Liver (tissue), 3 donors: Measurements from ENCODE around the gene KCNJ3.

Experiments used
- FOXA2 ChIP-seq: IDR thresholded peaks from 2 replicates; pipeline ENCODE4 v1.6.1; 2016; ENCODE audit warnings: antibody characterized with exemption
- JUND ChIP-seq, 2 donors: IDR thresholded peaks; 2 replicates each; pipeline ENCODE4 v1.6.1; 2016; ENCODE audit warnings: antibody characterized with exemption in 2 of 2
- YY1 ChIP-seq: IDR thresholded peaks from 2 replicates; pipeline ENCODE4 v1.6.1; 2016; ENCODE audit warnings: antibody characterized with exemption, mild to moderate bottlenecking
- TF ChIP-seq, protein P1 (sequence below): fragments of 150-350 bp; IDR thresholded peaks from 2 replicates; pipeline ENCODE4 v1.5.1; 2017; ENCODE audit warnings: improper control_type of control experiment, low read depth, low read length; ENCODE audit not compliant: missing input control
- donor health status: healthy.
- donor health status: healthy.

DNA sequence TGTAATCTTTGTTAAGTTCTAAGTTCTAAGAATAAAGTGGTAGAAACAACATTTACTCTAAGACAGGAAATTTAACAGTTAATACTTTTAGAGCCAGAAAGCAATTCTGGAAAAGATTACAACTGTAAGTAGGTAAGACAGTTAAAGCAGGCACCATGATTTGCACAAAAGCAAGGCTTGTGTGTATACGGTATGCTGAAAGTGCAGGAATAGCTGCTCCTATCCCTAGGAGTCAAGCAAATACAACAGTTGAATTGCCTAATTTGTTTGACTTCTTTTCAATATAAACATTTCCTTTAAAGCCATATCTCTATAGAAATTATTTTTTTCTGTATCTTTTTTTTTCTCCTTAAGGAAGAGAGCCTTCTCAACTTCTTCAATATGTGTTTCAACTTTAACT, 116.4 kb downstream of the KCNJ3 start:
- TF ChIP-seq, protein P1, sequence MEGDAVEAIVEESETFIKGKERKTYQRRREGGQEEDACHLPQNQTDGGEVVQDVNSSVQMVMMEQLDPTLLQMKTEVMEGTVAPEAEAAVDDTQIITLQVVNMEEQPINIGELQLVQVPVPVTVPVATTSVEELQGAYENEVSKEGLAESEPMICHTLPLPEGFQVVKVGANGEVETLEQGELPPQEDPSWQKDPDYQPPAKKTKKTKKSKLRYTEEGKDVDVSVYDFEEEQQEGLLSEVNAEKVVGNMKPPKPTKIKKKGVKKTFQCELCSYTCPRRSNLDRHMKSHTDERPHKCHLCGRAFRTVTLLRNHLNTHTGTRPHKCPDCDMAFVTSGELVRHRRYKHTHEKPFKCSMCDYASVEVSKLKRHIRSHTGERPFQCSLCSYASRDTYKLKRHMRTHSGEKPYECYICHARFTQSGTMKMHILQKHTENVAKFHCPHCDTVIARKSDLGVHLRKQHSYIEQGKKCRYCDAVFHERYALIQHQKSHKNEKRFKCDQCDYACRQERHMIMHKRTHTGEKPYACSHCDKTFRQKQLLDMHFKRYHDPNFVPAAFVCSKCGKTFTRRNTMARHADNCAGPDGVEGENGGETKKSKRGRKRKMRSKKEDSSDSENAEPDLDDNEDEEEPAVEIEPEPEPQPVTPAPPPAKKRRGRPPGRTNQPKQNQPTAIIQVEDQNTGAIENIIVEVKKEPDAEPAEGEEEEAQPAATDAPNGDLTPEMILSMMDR, result no peak
- TF ChIP-seq YY1, result no peak
- TF ChIP-seq FOXA2, result no peak
- TF ChIP-seq JUND (IDR thresholded peaks at IDR 0.05), result no peak
